GM18517 (cell line): ENCODE results near the gene BID.
A peak's percentile ranks its signal among the peaks of the same experiment; 100 is the strongest.
"Not testable (repeated sequence)": the region's sequence is repeated elsewhere in the genome, so short reads cannot be mapped to it uniquely, and the experiment has no call there.

Experiments used
- ATAC-seq: cut with Tn5 transposase; IDR thresholded peaks from one replicate; pipeline ENCODE4 v1.9.1; 2021; ENCODE audit warnings: mild to moderate bottlenecking, moderate library complexity; ENCODE audit not compliant: unreplicated experiment

Gene BID

DNA sequence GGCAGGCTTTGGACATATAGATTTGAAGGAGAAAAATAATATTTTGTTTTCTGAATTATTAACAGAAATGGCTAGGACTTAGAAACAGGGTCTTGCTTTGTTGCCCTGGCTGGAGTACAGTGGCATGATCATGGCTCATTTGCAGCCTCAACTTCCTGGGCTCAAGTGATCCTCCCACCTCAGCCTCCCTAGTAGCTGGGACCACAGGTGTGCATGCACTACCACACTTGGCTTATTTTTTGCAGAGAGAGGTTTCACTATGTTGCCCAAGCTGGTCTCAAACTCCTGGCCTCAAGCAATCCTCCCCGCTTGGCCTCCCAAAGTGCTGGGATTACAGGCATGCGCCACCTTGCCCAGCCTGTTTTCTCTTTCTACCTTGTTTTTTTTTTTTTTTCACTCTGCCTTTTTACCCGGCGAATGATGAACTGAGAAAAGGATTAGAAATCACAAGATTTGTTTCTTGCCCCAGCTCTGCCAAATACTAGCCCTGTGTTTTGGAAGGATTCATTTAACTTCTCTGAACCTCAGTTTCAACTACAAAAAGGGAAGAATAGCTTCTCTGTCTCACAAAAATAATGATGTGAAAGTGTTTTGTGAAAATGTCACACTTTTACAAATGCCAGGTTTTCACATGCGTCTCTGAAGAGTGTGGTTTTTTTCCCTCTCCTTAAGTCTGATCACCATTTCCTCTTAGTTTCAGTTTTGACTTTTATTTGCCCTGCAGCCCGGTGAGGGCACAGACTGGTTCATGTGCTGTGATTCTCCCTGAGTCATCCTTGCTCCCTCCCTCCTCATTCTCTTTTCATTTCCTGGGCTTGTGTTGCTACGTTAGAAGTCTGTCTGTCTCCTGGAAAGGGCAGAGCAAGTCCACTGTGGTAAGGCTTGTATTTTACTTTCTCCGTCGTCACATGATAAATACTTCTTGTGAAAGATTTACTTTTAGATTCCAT, 68.0 kb downstream of the BID start:
- ATAC-seq = peak; percentile 94

DNA sequence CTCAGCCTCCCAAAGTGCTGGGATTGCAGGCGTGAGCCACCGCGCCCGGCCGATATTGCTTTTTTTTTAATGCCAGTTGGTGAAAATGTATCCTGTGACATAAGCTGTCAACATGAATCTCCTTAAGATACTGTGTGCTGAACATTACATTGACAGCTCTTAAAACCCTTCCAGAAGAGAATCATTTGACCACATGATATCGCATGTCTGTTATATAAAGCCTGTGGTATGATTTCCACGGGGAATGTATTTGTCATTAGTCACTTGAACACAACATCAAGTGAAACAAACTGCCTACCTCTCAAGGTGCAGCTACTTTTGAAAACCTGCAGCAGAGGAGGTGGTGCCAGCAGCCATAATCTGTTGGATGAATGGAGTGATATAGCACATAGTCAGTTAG, 68.7 kb downstream of the BID start:
- ATAC-seq = no peak

DNA sequence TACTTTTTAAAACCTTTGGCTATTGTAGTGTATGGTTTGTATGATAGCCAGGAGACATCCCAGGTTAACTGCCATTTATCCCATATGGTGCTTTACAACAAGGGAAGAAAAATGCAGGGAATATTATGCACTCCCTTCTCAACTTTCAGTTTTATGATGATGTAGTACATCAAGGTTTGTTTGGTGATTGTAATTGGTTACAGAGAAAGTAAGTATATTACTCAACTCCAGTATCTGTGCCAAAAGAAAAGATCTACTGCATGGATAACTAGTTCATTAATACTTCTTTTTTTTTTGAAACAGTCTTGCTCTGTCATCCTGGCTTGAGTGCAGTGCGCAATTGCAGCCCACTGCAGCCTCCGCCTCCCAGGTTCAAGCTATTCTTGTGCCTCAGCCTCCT, 70.5 kb downstream of the BID start:
- no peak for ATAC-seq

DNA sequence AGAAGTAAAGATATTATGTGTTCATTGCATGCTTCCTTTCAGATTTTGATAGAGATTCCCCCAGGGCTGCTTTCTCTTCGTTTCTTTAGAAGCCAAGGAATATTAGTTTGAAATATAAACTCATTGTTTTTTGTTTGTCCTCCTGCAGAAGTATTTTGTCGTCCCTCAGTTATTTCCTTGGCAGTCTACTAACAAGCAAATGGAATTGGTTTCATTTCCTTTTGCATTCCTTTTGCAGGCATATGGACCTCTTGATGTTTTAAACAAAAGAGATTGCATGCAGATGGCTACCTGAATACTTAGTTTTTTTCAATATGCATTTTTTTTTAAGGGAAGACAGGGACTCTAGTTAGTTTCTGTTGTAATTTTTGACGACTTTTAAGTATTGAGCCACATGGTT, 73.5 kb downstream of the BID start:
- no peak for ATAC-seq

DNA sequence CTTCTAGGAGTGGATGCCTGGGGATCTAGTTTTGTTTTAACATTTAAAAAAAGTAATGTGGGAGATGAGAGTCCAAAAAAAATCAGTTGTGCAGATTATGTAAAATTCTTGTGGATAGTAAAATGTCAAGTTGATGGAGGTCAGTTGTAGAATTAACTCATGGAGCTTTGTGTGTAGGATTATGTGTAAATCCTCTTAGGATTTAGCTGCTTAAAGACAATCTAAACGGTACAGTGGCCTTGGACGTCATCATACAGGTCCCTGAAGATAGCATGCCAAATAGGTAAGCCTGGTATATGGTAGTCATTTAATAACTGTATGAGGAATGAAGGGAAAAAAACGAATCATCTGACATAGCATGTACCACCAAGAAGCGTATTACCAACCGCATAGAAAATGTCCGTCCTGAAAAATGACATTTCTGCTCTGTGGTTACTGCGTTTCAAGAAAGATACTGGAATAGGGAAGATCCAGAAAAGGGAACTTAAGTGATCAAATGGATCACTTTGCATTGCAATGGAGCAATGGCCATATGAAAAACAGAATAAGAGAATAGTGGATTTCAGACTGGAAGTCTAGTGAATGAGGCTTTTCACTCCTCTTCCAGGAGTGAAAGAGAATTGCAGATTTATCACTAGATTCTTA, 74.5 kb downstream of the BID start:
- no peak for ATAC-seq

DNA sequence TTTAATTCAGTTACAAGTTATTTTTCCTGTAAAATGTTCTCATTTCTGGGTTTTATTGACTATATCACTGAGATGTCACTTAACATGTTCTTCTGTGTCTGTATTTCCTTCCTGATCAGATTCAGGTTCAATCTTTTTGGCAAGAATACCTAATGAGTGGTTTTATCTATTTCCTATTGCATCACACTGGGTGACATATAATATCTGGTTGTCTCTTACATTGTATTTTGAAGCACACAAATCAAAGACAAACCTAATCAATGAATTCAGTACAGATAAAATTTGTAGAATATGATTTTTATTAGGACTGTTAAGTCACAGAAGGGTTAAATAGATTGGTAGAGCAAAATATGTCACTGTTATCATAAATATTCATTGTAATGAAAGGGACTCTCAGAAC, 75.3 kb downstream of the BID start:
- ATAC-seq = no peak

DNA sequence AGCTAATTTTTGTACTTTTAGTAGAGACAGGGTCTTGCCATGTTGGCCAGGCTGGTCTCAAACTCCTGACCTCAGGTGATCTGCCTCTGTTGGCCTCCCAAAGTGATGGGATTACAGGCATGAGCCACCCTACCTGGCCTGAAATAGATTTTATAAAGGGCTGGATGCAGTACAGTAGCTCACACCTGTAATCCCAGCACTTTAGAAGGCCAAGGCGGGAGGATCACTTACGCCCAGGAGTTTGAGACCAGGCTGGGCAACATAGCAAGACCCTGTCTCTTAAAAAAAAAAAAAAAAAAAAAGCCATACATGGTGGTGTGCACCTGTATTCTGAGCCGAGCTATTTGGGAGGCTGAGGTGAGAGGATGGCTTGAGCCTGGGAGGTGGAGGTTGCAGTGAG, 76.0 kb downstream of the BID start:
- ATAC-seq = not testable (repeated sequence)

DNA sequence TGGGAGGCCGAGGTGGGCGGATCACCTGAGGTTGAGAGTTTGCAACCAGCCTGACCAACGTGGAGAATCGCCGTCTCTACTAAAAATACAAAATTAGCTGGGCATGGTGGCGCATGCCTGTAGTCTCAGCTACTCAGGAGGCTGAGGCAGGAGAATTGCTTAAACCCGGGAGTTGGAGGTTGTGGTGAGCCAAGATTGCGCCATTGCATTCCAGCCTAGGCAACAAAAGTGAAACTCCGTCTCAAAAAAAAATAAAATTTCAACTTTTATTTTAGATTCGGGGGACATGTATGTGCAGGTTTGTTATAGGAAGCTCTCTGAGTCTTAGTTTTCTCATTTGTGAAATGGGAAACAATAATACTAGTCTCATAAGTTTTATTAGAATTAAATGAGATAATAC, 77.1 kb downstream of the BID start:
- not testable (repeated sequence) for ATAC-seq

DNA sequence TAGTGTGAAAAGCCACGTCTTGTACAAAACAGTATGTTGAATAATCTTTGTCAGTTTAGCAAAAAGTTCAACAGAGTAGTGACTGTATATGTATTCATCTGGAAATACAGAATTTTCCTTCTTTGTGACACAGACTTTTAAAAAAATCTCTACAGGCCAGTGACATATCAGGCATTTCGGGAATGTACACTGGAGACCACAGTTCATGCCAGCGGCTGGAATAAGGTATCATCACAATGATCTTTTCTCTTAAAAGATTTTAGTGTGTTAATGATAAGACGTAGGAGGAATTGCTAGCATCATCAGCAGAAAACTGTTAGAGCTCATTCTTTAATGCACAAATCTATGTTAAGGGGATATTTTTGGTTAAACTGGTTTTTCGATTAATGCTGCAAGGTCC, 78.3 kb downstream of the BID start:
- no peak for ATAC-seq

DNA sequence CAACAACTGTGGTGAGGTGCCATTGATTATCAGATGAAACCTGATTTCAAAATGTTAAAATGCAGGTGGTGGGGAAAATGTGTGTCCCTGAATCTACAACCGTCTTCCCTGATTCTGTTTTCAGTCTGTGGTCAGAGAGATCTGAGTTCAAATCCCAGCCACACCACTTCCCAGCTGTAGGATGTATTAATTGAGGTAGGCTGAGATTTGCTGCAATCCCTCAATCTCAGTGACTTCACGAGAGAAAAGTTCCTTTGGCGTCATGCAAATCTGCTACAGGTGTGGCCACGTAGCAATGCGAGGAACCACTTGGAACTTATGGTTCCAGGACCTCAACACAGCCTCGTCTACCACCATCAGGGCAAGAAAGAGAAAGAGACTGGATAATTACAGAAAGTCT, 79.5 kb downstream of the BID start:
- ATAC-seq = no peak

DNA sequence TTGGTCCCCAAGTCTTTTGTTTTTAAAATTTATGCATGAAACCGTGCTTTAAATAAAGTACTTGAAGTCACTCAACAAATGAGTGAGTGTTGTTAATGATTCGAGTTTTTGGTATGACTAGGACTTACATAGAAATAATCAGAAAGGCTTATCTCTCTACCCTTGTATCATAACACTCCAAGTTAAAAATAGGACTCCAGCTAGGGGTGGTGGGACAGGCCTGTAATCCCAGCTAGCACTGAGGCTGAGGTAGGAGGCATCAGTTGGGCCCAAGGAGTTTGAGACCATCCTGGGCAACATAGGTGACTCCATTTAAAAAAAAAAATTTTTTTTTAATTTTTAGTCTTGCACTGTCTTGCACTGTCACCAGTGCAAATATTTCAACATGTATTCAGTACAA, 80.1 kb downstream of the BID start:
- no peak for ATAC-seq

DNA sequence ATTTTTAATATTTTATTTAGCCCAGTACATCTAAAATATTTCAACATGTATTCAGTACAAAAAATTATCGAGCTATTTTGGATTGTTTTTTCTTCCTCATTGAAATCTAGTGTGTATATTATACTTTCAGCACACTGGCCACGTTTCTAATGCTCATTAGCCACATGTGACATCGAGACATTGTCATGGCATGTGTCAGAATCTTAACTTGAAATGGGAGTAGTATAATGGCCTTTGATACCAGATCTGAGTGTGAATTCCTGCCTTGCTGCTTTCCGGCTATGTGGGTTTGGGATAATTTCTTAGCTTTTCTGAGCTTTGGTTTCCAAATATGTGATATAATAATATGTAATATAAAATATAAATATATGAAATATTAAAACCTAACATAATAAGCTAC, 81.4 kb downstream of the BID start:
- ATAC-seq = no peak

DNA sequence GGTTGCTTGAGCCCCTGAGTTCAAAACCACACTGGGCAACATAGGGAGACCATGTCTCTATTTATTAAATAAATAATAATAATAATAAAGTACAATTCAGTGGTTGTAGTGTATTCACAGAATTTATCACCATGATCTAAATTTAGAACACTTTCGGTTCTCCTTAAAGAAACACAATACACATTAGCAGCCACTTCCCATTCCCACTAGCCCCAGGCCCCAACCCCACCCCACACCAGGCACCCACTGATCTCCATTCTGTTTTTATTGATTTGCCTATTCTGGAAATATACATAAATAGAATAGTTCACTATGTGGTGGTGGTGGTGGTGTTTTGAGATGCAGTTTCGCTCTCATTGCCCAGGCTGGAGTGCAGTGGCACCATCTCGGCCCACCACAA, 90.0 kb downstream of the BID start:
- ATAC-seq = no peak
